ENCODE data around the gene NEK6.

DNA sequence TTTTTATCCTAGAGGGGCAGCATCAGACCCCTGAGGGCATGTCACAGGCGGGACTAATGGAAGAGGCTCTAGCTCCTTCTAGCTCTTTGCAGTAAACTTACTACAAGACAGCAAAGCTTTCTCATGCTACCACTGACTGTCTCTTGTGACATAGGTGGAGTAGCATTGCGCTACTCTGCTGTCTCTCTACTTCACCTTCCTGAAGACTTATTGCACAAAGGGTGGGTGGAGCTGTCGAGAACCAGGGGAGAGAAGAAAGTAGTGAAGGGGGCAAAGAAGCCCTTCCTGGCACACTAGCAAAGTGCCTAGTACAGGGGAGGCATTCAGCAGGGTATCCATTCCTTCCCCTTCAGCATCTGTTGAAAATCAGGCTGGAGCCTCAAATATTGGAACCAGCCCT, 36.1 kb upstream of the NEK6 start:
- TF ChIP-seq, protein P1, sequence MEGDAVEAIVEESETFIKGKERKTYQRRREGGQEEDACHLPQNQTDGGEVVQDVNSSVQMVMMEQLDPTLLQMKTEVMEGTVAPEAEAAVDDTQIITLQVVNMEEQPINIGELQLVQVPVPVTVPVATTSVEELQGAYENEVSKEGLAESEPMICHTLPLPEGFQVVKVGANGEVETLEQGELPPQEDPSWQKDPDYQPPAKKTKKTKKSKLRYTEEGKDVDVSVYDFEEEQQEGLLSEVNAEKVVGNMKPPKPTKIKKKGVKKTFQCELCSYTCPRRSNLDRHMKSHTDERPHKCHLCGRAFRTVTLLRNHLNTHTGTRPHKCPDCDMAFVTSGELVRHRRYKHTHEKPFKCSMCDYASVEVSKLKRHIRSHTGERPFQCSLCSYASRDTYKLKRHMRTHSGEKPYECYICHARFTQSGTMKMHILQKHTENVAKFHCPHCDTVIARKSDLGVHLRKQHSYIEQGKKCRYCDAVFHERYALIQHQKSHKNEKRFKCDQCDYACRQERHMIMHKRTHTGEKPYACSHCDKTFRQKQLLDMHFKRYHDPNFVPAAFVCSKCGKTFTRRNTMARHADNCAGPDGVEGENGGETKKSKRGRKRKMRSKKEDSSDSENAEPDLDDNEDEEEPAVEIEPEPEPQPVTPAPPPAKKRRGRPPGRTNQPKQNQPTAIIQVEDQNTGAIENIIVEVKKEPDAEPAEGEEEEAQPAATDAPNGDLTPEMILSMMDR (conservative IDR thresholded peaks at IDR 0.05), result no peak
- no peak for TF ChIP-seq ZFX (IDR thresholded peaks at IDR 0.05)

All from C4-2B (cell line).